T-helper 1 cell (primary cell): Measurements from ENCODE around the gene HBA1.
"Not testable (repeated sequence)": the region's sequence is repeated elsewhere in the genome, so short reads cannot be mapped to it uniquely, and the experiment has no call there.

Experiments
- DNase-seq, 5 donors: peaks; one replicate each; pipeline ENCODE4 v3.0.0-alpha.2; 2012 to 2020

Gene HBA1

DNA sequence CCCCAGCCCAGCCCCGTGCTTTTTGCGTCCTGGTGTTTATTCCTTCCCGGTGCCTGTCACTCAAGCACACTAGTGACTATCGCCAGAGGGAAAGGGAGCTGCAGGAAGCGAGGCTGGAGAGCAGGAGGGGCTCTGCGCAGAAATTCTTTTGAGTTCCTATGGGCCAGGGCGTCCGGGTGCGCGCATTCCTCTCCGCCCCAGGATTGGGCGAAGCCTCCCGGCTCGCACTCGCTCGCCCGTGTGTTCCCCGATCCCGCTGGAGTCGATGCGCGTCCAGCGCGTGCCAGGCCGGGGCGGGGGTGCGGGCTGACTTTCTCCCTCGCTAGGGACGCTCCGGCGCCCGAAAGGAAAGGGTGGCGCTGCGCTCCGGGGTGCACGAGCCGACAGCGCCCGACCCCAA is 474 bp upstream of the HBA1 start:
- not testable (repeated sequence) for DNase-seq

GRCh38 chr16:177394-177822 is 928 bp downstream of the HBA1 start:
- no peak for DNase-seq

- no peak for DNase-seq
These were observed 1.6 kb downstream of the HBA1 start for GRCh38 chr16:177981-178667.

DNA sequence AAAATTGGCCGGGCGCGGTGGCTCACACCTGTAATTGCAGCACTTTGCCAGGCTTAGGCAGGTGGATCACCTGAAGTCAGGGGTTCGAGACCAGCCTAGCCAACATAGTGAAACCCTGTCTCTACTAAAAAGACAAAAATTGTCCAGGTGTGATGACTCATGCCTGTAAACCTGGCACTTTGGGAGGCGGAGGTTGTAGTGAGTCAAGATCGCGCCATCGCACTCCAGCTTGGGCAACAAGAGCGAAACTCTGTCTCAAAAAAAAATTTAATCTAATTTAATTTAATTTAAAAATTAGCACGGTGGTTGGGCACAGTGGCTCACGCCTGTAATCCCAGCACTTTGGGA is 2.2 kb downstream of the HBA1 start:
- no peak for DNase-seq

GRCh38 chr16:179211-180092 is 3.0 kb downstream of the HBA1 start:
- DNase-seq: no peak

GRCh38 chr16:180101-180675 is 3.7 kb downstream of the HBA1 start, which contains the start of gene HBQ1:
TSS of gene HBQ1 (plus strand) at chr16:180459. CDS start at chr16:180487, 28 bp downstream.
- no peak for DNase-seq

GRCh38 chr16:180681-181564 is 4.4 kb downstream of the HBA1 start:
- DNase-seq: peak; percentile 61 to 82 (median 74)

GRCh38 chr16:181565-182021 is 5.1 kb downstream of the HBA1 start:
- no peak for DNase-seq

- no peak for DNase-seq
These were observed 6.5 kb downstream of the HBA1 start for GRCh38 chr16:183005-183404.

- no peak for DNase-seq
These were observed 8.7 kb downstream of the HBA1 start for GRCh38 chr16:185213-185612.

- DNase-seq: no peak
These were observed 9.2 kb downstream of the HBA1 start for GRCh38 chr16:185691-186090.

GRCh38 chr16:187330-187729 is 10.8 kb downstream of the HBA1 start:
- DNase-seq: no peak

GRCh38 chr16:188674-189073 is 12.2 kb downstream of the HBA1 start:
- peak in 1 of 5 donors; percentile 25 for DNase-seq

- DNase-seq: no peak
These were observed 13.2 kb downstream of the HBA1 start for GRCh38 chr16:189604-190186.

GRCh38 chr16:191831-192230 is 15.4 kb downstream of the HBA1 start:
- no peak for DNase-seq

DNA sequence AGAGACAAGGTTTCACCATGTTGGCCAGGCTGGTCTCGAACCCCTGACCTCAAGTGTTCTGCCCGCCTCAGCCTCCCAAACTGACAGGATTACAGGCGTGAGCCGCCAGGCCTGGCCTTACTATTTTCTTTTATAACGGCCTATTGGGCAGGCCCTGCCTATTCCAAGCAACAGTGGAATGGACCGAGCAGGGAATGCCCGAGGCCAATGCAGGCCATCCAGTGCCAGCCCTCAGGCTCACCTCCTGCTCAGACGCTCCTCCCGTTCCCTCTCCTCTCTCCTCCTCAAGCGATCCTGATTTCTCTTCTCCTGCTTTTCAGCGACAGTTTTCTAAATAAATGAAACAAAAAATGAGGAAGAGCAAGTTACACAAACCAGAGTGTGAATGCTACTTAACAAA is 16.2 kb downstream of the HBA1 start:
- DNase-seq: no peak

GRCh38 chr16:193441-193840 is 17.0 kb downstream of the HBA1 start:
- no peak for DNase-seq

- DNase-seq: no peak
These were observed 18.0 kb downstream of the HBA1 start for GRCh38 chr16:194516-194915.

GRCh38 chr16:200388-200787 is 23.9 kb downstream of the HBA1 start:
- DNase-seq: no peak

- DNase-seq: no peak
These were observed 26.8 kb downstream of the HBA1 start for GRCh38 chr16:203246-203645.

- DNase-seq: not testable (repeated sequence)
These were observed 27.6 kb downstream of the HBA1 start for GRCh38 chr16:204046-204445.

DNA sequence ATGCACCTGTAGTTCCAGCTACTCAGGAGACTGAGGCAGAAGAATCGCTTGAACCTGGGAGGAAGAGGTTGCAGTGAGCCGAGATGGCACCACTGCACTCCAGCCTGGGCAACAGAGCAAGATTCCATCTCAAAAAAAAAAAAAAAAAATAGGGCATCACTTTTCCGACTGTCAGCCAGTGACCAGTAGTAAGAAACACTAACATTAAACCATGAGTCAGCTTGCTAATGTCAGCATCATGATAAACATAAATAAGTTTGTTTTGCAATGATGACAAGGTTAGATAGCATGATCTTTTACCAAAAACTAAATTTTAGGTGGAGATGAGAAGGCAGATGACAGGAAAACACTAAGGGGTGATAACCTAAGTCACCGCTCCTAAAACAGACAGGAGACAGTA is 32.9 kb downstream of the HBA1 start:
- DNase-seq: not testable (repeated sequence)
